ENCODE measurements around the gene KAZN.

- TF ChIP-seq ZNF274 (IDR thresholded peaks at IDR 0.05; ENCODE audit: low read length) (no peak), ZNF274 (tag by site-specific recombination; IDR thresholded peaks at IDR 0.05; ENCODE audit: borderline replicate concordance) (no peak), HOXA7 (CRISPR knock-in tag; IDR thresholded peaks at IDR 0.05; ENCODE audit: borderline replicate concordance) (no peak), REST (tag by site-specific recombination; IDR thresholded peaks at IDR 0.05) (no peak), ZIC2 (tag by site-specific recombination; IDR thresholded peaks at IDR 0.05) (no peak), ZNF335 (tag by site-specific recombination; conservative IDR thresholded peaks at IDR 0.05) (no peak), ZNF18 (tag by site-specific recombination; IDR thresholded peaks at IDR 0.05) (no peak), ZBTB1 (tag by site-specific recombination; IDR thresholded peaks at IDR 0.05) (no peak)
These were observed 56.1 kb downstream of the KAZN start for GRCh38 chr1:14654554-14654953.

Data from HEK293 (cell line).